Astrocyte of the hippocampus (primary cell): ENCODE data around the gene CELF5.
"Not testable (repeated sequence)": the region's sequence is repeated elsewhere in the genome, so short reads cannot be mapped to it uniquely, and the experiment has no call there.

Experiments
- DNase-seq: peaks from one replicate; pipeline ENCODE4 v3.0.0; 2011; ENCODE audit warnings: low read depth, low spot score

CELF5 gene

GRCh38 chr19:3274245-3274941, 49.9 kb downstream of the CELF5 start:
- no peak for DNase-seq

GRCh38 chr19:3274942-3275582, 50.6 kb downstream of the CELF5 start:
- peak; percentile 23 for DNase-seq

DNA sequence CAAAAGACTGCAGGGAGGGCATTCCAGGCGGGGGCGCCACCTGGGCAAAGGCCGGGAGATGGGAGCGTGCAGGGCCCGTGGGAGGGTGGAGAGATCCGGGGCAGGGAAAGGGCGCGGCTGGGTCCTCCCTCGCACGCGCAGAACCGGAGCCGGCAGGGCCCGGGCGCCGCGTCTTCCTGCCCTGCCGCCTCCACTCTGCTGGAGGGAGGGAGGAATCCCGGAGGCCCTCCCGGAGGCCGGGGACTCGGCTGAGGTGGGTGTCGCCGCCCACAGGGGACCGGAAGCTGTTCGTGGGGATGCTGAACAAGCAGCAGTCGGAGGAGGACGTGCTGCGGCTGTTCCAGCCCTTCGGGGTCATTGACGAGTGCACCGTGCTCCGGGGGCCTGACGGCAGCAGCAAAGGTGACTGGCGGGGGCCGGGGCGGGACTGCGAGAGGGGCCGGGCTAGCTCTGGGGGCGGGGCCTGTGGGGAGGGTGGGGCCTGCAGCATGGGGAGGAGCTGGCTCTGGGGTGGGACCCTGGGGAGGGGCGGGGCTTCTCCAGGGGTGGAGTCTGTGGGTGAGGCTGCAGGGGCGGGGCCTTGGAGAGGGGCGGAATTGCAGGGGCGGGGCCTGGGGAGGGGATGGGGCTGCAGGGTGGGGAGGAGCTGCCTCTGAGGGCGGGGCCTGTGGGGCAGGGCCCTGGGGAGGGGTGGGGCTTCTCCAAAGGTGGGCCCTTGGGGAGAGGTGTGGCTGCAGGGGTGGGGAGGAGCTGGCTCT, 51.3 kb downstream of the CELF5 start:
- peak; percentile 78 for DNase-seq

GRCh38 chr19:3276341-3276799, 51.9 kb downstream of the CELF5 start:
- DNase-seq, result no peak

GRCh38 chr19:3277649-3278048, 53.2 kb downstream of the CELF5 start:
- DNase-seq, result no peak

- DNase-seq, result no peak
Measured at GRCh38 chr19:3278294-3278693, 53.8 kb downstream of the CELF5 start.

DNA sequence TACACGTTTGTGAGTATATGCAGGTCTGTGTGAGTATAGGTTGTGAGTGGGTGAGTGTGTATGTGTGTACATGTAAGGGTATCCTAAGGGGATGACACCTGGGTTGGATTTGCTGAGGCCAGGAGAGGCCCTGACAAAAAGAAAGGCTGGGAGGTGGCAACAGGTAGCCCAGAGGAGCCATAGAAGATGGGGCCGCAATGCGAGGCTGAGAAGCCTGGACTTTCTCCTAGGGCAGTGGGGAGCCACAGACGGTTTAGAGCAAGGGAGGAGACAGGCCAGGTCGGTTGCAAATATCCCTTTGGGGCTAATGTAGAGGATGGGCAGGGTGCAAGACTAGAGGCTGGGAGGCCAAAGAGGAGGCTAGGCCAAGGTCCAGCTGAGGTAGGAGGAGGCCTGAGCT, 54.3 kb downstream of the CELF5 start:
- DNase-seq, result no peak

DNA sequence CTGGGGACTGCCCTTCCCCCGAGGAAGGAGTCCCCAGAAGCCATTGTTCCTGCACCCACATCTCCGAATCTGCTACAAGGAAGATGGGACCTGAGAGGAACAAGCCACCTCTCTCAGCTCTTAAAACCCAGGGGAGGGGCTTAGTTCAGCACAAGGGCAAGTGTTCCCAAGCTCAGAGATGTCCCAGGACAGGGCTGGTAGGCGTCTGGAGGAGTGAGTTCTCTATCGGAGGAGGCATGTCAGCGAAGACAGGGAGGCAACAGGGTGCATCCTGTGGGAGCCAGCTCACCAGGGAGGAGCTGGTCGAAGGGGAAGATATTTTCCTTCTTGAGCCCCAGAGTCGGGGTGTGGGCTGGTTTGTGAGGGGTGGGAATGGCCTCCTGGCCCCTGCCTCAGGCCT, 54.8 kb downstream of the CELF5 start:
- no peak for DNase-seq

DNA sequence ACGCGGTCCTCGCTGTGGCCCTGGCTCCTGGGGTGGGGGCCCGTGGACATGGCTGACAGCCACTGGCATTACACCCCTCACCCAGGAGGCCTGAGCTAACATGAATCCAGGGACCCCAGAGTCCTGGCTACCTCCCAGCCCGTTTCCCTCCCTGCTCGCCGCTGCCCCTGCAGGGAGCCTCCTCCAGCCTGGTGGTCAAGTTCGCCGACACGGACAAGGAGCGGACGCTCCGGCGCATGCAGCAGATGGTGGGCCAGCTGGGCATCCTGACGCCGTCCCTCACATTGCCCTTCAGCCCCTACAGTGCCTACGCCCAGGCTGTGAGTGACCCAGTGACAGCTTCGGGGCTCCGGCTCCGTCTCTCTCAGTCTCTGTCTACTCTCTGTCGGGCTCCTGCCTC, 56.6 kb downstream of the CELF5 start:
- no peak for DNase-seq

DNA sequence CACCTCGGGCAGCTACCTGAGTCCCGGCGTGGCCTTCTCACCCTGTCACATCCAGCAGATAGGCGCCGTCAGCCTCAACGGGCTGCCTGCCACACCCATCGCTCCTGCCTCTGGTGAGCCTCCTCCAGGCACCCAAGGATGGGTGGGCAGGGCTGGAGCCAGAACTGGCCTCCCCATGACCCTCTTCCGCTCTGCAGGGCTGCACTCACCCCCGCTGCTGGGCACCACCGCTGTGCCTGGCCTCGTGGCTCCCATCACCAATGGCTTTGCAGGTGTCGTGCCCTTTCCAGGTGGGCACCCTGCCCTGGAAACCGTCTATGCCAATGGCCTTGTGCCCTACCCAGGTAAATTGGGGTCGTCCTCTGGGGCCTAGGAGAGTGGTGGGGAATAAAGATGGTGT, 57.7 kb downstream of the CELF5 start:
- DNase-seq, result no peak

- DNase-seq, result no peak
Measured at GRCh38 chr19:3282564-3282963, 58.1 kb downstream of the CELF5 start.

DNA sequence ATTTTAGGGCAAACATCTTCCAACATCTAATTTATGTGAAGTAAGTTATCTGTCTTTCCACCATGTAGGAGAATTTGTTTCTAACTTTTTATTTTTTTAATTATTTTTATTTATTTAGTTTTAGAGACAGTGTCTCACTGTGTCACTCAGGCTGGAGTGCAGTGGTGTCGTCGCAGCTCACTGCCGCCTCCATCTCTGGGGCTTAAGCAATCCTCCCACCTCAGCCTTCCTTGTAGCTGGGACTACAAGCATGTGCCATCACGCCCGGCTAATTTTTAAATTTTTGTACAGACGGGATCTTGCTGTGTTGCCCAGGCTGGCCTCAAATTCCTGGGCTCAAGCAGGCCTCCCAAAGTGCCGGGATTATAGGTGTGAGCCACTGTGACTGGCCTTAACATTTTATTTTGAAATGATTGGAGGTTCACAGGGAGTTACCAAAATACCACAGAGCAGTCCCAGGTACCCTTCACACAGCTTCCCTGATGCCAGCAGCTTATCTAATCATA, 58.8 kb downstream of the CELF5 start:
- no peak for DNase-seq

DNA sequence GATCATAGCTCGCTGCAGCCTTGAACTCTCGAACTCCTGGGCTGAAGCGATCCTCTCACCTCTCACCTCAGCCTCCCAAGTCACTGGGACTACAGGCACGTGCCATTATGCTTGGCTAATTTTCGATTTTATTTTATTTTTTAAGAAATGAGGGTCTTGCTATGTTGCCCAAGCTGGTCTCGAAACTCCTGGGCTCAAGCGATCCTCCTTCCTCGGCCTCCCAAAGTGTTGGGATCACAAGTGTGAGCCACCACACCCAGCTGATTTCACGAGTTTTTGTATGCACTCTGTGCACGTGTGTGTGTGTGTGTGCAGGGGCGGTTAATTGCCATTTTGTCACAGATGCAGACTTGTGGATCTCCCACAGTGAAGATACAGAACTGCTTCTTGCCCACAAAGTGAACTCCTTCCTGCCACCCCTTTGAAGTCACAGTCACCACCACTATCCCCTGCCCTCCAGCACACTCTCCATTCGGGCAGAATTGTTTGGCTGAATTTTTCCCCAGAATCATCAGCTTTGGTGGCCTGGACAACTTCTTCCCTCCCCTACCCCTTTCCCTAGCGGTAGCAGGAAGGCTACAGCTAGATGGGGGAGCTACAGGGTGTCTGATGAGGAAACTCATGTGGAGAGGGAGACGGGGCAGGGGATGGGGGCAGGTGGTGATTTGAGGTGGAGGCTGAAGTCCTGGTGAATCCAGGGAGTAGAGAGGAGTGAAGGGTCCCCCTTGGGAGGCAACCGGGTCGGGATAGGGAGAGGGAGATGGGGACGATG, 59.6 kb downstream of the CELF5 start:
- no peak for DNase-seq

DNA sequence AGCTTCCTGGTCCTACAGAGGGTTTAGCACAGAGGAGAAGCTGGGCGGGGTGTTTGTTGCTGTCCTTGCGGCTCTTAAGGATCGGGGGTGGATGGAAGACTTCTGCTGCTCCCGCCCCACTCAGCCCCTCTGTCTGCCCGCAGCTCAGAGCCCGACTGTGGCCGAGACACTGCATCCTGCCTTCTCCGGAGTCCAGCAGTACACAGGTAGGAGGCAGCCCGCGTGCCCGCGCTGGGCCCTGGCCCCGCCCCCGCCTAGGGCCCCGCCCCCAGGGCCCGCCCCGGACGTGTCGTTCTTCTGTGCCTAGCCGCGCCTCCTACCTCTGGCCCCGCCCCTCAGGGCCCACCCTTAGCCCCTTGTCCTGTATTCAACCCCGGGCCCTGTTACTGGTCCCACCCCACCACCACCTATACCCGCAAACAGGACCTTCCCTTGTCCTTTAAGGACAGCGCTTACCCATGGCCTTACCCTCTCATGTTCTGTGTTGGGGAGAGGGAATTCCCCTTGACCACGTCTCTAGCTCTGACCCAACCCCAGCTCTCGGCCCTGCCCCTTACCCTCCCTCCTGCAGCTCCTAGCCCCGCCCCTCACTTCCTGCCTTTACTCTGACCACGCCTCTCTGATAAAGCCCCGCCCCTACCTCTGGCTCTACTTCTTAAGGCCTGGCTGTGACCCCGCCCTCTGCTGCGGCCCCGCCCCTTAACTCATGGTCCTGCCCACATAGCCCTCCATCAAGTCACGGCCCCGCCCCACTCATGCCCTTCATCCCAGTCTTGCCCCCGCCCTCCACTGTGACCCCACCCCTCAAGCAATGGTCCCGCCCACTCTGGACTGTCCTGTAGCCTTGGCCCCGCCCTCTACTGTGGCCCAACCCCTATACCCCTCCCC, 60.5 kb downstream of the CELF5 start:
- DNase-seq, result peak; percentile 63

DNA sequence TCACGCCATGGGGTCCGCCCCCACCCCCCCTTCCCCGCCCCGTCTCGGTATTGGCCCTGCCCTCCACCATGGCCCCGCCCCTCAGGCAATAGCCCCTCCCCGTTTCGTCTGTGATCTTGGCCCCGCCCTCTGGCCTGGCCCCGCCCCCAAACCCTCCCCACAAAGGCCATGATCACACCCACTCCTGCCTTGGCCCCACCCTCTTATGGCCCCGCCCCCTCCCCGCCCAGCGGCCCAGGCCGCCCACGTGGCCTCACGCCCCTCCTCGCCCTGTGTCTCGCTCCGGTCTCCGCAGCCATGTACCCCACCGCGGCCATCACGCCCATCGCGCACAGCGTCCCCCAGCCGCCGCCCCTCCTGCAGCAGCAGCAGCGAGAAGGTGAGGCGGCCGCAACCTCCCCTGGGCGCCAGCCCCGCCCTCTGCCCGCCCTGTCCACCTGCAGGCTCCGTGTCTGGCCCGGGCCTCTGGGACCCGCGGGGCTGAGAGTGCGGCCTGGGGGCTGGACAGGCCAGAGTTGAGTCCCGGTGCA, 61.3 kb downstream of the CELF5 start:
- DNase-seq, result peak; percentile 41

DNA sequence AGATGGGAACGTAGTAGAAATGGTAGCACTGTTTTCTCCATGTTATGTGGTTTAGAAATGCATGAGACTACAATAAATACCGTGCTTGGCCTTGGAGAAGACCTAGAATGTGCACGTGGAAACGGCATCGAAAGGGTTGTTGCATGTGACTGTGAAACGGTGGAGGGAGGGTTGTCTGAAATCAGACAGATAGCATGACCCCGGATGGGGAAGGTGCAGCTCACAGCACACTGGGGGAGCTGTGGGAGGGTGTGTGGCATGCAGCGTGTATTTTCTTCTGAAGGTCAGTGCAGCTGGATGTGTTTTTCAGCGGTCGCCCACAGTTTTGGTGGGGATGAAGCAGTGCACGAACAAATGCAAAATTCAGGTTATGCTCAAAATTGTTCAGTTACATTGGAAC, 63.4 kb downstream of the CELF5 start:
- no peak for DNase-seq

DNA sequence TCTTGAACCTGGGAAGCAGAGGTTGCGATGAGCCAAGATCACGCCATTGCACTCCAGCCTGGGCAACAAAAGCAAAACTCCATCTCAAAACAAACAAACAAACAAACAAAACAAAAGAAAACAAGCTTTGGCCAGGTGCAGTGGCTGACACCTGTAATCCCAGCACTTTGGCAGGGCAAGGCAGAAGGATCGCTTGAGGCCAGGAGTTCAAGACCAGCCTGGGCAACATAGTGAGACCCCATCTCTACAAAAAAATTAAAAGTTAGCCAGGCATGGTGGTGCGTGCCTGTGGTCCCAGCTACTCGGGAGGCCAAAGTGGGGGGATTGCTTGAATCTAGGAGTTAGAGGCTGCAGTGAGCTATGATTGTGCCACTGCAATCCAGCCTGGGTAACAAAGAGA, 64.0 kb downstream of the CELF5 start:
- DNase-seq, result not testable (repeated sequence)

GRCh38 chr19:3289971-3290569, 65.6 kb downstream of the CELF5 start:
- DNase-seq, result no peak

- not testable (repeated sequence) for DNase-seq
Measured at GRCh38 chr19:3290858-3291257, 66.4 kb downstream of the CELF5 start.

GRCh38 chr19:3291644-3292043, 67.2 kb downstream of the CELF5 start:
- no peak for DNase-seq
